Neuronal stem cell (in vitro differentiated cells): Measurements from ENCODE around the gene ELMO1.

Experiments
- DNase-seq: peaks from one replicate; pipeline ENCODE4 v3.0.0-alpha.2; 2013; ENCODE audit warnings: low spot score
- H2AFZ ChIP-seq: one replicate; pipeline ENCODE4 v1.6.1; 2013; ENCODE audit warnings: mild to moderate bottlenecking, low read length, inconsistent platforms
- H2AK5ac ChIP-seq: 2 replicates; pipeline ENCODE4 v1.6.1; 2013; ENCODE audit warnings: low read depth, mild to moderate bottlenecking, inconsistent platforms, low read length, moderate library complexity, mixed read lengths
- H2BK120ac ChIP-seq: 2 replicates; pipeline ENCODE4 v1.6.1; 2013; ENCODE audit warnings: low read depth, mild to moderate bottlenecking, inconsistent platforms, low read length, moderate library complexity, mixed read lengths
- H2BK12ac ChIP-seq: one replicate; pipeline ENCODE4 v1.6.1; 2013; ENCODE audit warnings: low read length, inconsistent platforms
- H2BK15ac ChIP-seq: 2 replicates; pipeline ENCODE4 v1.6.1; 2013; ENCODE audit warnings: mild to moderate bottlenecking, low read length, inconsistent platforms, mixed read lengths
- H2BK5ac ChIP-seq: one replicate; pipeline ENCODE4 v1.6.1; 2013; ENCODE audit warnings: inconsistent platforms, mild to moderate bottlenecking, low read length, moderate library complexity
- H3K14ac ChIP-seq: one replicate; pipeline ENCODE4 v1.6.1; 2013; ENCODE audit warnings: low read length, inconsistent platforms
- H3K18ac ChIP-seq: 2 replicates; pipeline ENCODE4 v1.6.1; 2013; ENCODE audit warnings: low read length, inconsistent platforms
- H3K23ac ChIP-seq: 2 replicates; pipeline ENCODE4 v1.6.1; 2013; ENCODE audit warnings: low read depth, mild to moderate bottlenecking, mixed read lengths, low read length, inconsistent platforms; ENCODE audit not compliant: poor library complexity
- H3K27ac ChIP-seq: replicated peaks from 3 replicates; pipeline ENCODE4 v1.5.1; 2013; ENCODE audit warnings: low read length, inconsistent platforms
- H3K27me3 ChIP-seq, 3 experiments: 2 replicates each; pipeline ENCODE4 v1.6.1; 2013; ENCODE audit warnings: low read length in 3 of 3, mild to moderate bottlenecking in 2 of 3, inconsistent platforms in 1 of 3, low read depth in 1 of 3, mixed read lengths in 1 of 3, moderate library complexity in 1 of 3; ENCODE audit not compliant: control insufficient read depth in 3 of 3, insufficient read depth in 3 of 3
- H3K36me3 ChIP-seq, 2 donors: replicated peaks in 1 of 2; 2 replicates each; pipeline ENCODE4 v1.6.1; 2013; ENCODE audit warnings: low read length in 2 of 2; ENCODE audit not compliant: control insufficient read depth in 2 of 2, insufficient read depth in 2 of 2
- H3K4ac ChIP-seq: 2 replicates; pipeline ENCODE4 v1.6.1; 2013; ENCODE audit warnings: inconsistent platforms, mild to moderate bottlenecking, low read length, moderate library complexity
- H3K4me1 ChIP-seq, 2 donors: 1 replicate in 1 of 2; 2 replicates in 1 of 2; pipeline ENCODE4 v1.6.1; 2013; ENCODE audit warnings: low read length in 2 of 2, low read depth in 1 of 2; ENCODE audit not compliant: control insufficient read depth in 2 of 2, insufficient read depth in 1 of 2
- H3K4me2 ChIP-seq: one replicate; pipeline ENCODE4 v1.6.1; 2013; ENCODE audit warnings: mild to moderate bottlenecking, low read length, inconsistent platforms; ENCODE audit not compliant: insufficient read depth, poor library complexity, severe bottlenecking
- H3K4me3 ChIP-seq, 2 donors: 2 replicates each; pipeline ENCODE4 v1.5.1; 2013; ENCODE audit warnings: low read length in 2 of 2, mild to moderate bottlenecking in 2 of 2, inconsistent platforms in 1 of 2, moderate library complexity in 1 of 2
- H3K79me1 ChIP-seq: one replicate; pipeline ENCODE4 v1.6.1; 2013; ENCODE audit warnings: low read depth, mild to moderate bottlenecking, inconsistent platforms, low read length, moderate library complexity
- H3K9ac ChIP-seq: one replicate; pipeline ENCODE4 v1.6.1; 2013; ENCODE audit warnings: mild to moderate bottlenecking, low read depth, low read length, inconsistent platforms; ENCODE audit not compliant: poor library complexity
- H3K9me3 ChIP-seq, 2 donors: replicated peaks in 1 of 2; 2 replicates each; pipeline versions ENCODE3 to v1.6.1; 2013; ENCODE audit warnings: low read length in 2 of 2, mild to moderate bottlenecking in 2 of 2, inconsistent platforms in 1 of 2, low read depth in 1 of 2, mixed read lengths in 1 of 2, moderate library complexity in 1 of 2; ENCODE audit not compliant: control insufficient read depth in 2 of 2, insufficient read depth in 1 of 2
- H4K8ac ChIP-seq: one replicate; pipeline ENCODE4 v1.6.1; 2013; ENCODE audit warnings: low read depth, mild to moderate bottlenecking, inconsistent platforms, low read length, moderate library complexity
- H4K91ac ChIP-seq: one replicate; pipeline ENCODE4 v1.6.1; 2013; ENCODE audit warnings: low read length, low read depth, mild to moderate bottlenecking, inconsistent platforms; ENCODE audit not compliant: poor library complexity
- WGBS, 2 donors: extraction: QIAGEN DNeasy Blood & Tissue Kit; methylation state at CpG; one replicate each; pipeline ENCODE4 v1.1.7; 2013; ENCODE audit warnings: missing lambda C conversion rate in 2 of 2, mixed read lengths in 1 of 2; ENCODE audit not compliant: insufficient read length in 2 of 2, insufficient replicate concordance in 1 of 2; ENCODE audit errors: extremely low coverage in 2 of 2; 5-methylcytosine and 5-hydroxymethylcytosine counted together

Gene ELMO1

DNA sequence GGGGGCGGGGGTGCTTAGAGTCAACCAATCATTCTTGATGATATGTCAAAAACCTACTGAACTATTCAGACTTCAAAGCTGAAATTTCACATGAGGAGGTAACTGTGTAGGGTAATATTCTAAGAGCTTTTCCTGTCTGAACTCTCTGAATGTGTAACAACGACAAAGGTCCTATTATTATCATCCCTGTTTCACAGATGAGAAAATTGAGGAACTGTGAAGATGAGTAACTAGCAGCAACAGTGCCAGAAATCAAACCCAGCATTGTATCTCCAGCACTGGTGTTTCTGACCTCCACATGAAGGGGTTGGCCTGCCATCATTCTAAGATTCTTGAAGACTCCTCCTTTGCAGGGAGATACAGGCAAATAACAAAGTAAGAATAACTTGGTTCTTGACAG lies 429.7 kb downstream of the ELMO1 start:
- peaks cover 0 to 2% of the 10 kb centered on the region in 2 donors for H3K4me1 ChIP-seq
- no CpG with 5 or more reads among the region's 2 CpGs for WGBS, 2 donors
- no peak overlapping the region for H3K14ac ChIP-seq
- no peak overlapping the region for H3K9ac ChIP-seq
- no peak overlapping the region for H3K27ac ChIP-seq
- H3K79me1 ChIP-seq: no peaks in the 10 kb centered on the region
- H3K4me2 ChIP-seq: no peak overlapping the region
- no peak overlapping the region for H3K18ac ChIP-seq
- no peak overlapping the region for H2BK12ac ChIP-seq
- no peak overlapping the region for H3K4ac ChIP-seq
- H4K91ac ChIP-seq: no peak overlapping the region
- no peak overlapping the region for H2BK5ac ChIP-seq
- no peak overlapping the region for H2AFZ ChIP-seq
- H2AK5ac ChIP-seq: no peak overlapping the region
- no peaks in the 10 kb centered on the region for H3K27me3 ChIP-seq
- H2BK15ac ChIP-seq: no peak overlapping the region
- no peaks in the 10 kb centered on the region for H3K9me3 ChIP-seq
- no peak overlapping the region for H3K23ac ChIP-seq
- no peaks in the 10 kb centered on the region for H3K36me3 ChIP-seq
- no peak overlapping the region for H4K8ac ChIP-seq
- no peak for DNase-seq
- H2BK120ac ChIP-seq: no peak overlapping the region
- H3K4me3 ChIP-seq: no peak overlapping the region

DNA sequence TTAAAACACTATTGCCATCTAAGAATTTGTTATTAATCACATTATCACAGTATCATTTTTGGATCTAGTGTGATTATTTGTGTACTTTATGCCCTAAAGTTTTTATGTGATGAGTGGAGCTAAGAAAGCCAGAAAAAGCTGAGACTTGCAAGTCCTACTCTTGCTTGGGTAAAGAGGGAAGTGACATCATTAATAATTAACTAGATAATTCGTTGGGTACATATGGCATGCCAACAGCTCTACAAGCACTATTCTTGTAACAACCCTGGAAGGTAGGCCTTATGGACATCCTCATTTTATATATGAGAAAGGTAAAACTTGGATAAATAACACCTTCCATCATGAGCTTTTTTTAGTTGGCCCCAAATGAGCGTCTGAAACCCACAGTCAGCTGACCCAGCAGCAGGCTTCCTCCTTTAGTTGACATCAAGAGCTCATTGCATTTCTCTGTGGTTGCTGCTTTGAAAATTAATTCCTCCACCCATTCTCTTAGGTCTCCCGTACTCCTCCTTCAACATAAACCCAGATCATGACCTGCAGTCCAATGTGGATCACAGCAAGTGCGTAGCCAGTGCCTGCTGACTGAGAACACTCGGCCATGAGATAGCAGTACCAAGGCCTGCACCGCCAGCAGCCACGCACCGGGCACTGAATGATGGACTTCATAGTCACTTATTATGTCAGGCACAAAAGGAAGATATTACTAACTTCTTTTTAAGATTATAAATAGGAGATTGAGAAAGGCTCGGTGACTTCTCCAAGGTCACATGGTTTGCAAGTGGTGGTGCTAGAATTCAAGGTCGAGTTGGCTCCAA lies 432.4 kb downstream of the ELMO1 start:
- Histone ChIP-seq H2BK5ac (no peak overlapping the region), H3K18ac (no peak overlapping the region), H2AFZ (no peak overlapping the region), H3K23ac (no peak overlapping the region), H4K8ac (no peak overlapping the region), H3K27ac (no peak overlapping the region), H2BK12ac (no peak overlapping the region), H3K79me1 (no peaks in the 10 kb centered on the region), H3K9ac (no peak overlapping the region), H2AK5ac (no peak overlapping the region), H3K14ac (no peak overlapping the region), H2BK120ac (no peak overlapping the region), H3K4me2 (no peak overlapping the region), H3K27me3 (no peaks in the 10 kb centered on the region), H3K36me3 (no peaks in the 10 kb centered on the region), H3K4me1 (peaks cover 0 to 3% of the 10 kb centered on the region in 2 donors), H3K4me3 (no peak overlapping the region), H3K4ac (no peak overlapping the region), H3K9me3 (no peaks in the 10 kb centered on the region), H2BK15ac (no peak overlapping the region), H4K91ac (no peak overlapping the region)
- no CpG with 5 or more reads among the region's 10 CpGs for WGBS, 2 donors
- DNase-seq: no peak

DNA sequence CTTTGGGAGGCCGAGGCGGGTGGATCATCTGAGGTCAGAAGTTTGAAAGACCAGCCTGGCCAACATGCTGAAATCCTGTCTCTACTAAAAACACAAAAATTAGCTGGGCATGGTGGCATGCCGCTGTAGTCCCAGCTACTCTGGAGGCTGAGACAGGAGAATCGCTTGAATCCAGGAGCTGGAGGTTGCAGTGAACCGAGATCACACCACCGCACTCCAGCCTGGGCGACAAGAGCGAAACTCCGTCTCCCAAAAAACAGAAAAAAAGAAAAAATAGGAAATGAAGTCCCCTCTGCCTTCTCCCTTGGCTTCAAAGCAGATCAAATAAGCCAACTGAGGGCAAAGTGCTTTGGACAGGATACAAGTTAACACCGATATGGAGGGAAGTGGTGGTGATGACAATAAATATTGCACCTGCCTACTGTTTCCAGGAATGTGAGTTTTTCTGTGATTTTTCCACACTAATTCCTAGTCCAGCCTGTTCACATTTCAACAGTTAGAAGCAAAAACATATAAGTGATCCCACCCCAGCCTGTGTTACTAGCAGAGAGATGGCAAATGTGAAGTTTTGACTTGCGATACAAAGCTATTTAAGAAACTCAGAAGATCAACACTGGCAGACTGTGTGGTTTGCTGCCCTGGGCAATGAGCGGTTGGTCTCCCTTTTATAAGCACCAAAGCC lies 433.2 kb downstream of the ELMO1 start:
- no peak overlapping the region for H3K4me2 ChIP-seq
- H3K4me3 ChIP-seq: no peak overlapping the region
- no peak overlapping the region for H2BK5ac ChIP-seq
- no peak overlapping the region for H4K8ac ChIP-seq
- H2AFZ ChIP-seq: no peak overlapping the region
- no peak for DNase-seq
- no peak overlapping the region for H3K18ac ChIP-seq
- no peaks in the 10 kb centered on the region for H3K9me3 ChIP-seq
- no peak overlapping the region for H4K91ac ChIP-seq
- H3K9ac ChIP-seq: no peak overlapping the region
- no peaks in the 10 kb centered on the region for H3K79me1 ChIP-seq
- H3K27me3 ChIP-seq: no peaks in the 10 kb centered on the region
- H3K4ac ChIP-seq: no peak overlapping the region
- no peak overlapping the region for H2BK15ac ChIP-seq
- no CpG with 5 or more reads among the region's 12 CpGs for WGBS, 2 donors
- no peak overlapping the region for H3K14ac ChIP-seq
- no peak overlapping the region for H2BK12ac ChIP-seq
- H2BK120ac ChIP-seq: no peak overlapping the region
- no peaks in the 10 kb centered on the region for H3K36me3 ChIP-seq
- H3K23ac ChIP-seq: no peak overlapping the region
- peaks cover 0 to 4% of the 10 kb centered on the region in 2 donors for H3K4me1 ChIP-seq
- H2AK5ac ChIP-seq: no peak overlapping the region
- H3K27ac ChIP-seq: no peak overlapping the region

DNA sequence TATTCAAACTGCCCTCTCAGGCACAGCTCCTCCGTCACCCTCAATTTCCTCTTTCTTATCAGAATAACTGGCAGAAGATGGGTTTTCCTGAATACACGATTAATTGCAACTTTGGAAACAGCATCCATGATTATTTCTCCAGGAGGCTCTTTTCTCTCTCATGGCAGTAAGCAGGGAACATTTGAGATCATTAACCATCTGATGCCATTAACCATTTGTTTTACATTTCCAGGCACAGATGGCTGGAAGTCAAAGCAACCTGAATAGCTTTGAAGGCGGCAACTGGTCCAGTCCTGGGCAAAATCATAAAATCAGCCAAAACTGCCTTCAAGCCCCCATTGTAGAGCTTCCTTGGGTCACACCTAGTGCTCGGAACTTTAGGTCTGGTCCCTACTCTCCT lies 434.9 kb downstream of the ELMO1 start:
- no peaks in the 10 kb centered on the region for H3K27me3 ChIP-seq
- no CpG with 5 or more reads among the region's 4 CpGs for WGBS, 2 donors
- H3K23ac ChIP-seq: no peak overlapping the region
- DNase-seq: no peak
- H3K14ac ChIP-seq: no peak overlapping the region
- no peaks in the 10 kb centered on the region for H3K9me3 ChIP-seq
- no peak overlapping the region for H2AK5ac ChIP-seq
- H3K18ac ChIP-seq: no peak overlapping the region
- H3K4me2 ChIP-seq: no peak overlapping the region
- no peak overlapping the region for H4K8ac ChIP-seq
- no peak overlapping the region for H4K91ac ChIP-seq
- no peak overlapping the region for H3K4me3 ChIP-seq
- no peak overlapping the region for H3K9ac ChIP-seq
- no peak overlapping the region for H3K4ac ChIP-seq
- H2AFZ ChIP-seq: no peak overlapping the region
- no peak overlapping the region for H3K27ac ChIP-seq
- no peak overlapping the region for H2BK120ac ChIP-seq
- no peaks in the 10 kb centered on the region for H3K36me3 ChIP-seq
- no peaks in the 10 kb centered on the region for H3K79me1 ChIP-seq
- no peak overlapping the region for H2BK15ac ChIP-seq
- H3K4me1 ChIP-seq: peaks cover 4 to 5% of the 10 kb centered on the region in 2 donors
- no peak overlapping the region for H2BK5ac ChIP-seq
- no peak overlapping the region for H2BK12ac ChIP-seq
